GM12873 (cell line): ENCODE measurements around the gene SLC6A7.

Experiments
- TF ChIP-seq, protein P1 (sequence below): IDR thresholded peaks from 2 replicates; pipeline ENCODE4 v1.5.1; 2012; ENCODE audit warnings: low read depth, mild to moderate bottlenecking, moderate library complexity, low read length, control low read depth; ENCODE audit not compliant: insufficient read depth; ENCODE audit errors: missing control alignments

SLC6A7 gene

DNA sequence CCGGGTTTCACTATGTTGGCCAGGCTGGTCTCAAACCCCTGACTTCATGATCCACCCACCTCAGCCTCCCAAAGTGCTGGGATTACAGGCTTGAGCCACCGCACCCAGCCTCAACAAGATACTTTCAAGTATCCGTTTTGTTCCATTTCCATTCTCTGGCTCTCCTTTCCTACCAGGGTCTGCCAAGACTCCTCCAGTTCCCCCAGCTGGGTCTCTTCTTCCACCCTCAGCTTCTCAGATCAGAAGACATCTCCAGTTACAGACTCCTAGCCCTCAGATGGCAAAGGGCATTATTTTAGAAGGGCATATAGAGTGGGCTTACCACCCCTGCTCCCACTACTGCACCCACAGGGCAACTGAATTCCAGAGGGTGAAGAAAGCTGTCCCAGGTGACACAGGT is 32.7 kb upstream of the SLC6A7 start:
- TF ChIP-seq, protein P1, sequence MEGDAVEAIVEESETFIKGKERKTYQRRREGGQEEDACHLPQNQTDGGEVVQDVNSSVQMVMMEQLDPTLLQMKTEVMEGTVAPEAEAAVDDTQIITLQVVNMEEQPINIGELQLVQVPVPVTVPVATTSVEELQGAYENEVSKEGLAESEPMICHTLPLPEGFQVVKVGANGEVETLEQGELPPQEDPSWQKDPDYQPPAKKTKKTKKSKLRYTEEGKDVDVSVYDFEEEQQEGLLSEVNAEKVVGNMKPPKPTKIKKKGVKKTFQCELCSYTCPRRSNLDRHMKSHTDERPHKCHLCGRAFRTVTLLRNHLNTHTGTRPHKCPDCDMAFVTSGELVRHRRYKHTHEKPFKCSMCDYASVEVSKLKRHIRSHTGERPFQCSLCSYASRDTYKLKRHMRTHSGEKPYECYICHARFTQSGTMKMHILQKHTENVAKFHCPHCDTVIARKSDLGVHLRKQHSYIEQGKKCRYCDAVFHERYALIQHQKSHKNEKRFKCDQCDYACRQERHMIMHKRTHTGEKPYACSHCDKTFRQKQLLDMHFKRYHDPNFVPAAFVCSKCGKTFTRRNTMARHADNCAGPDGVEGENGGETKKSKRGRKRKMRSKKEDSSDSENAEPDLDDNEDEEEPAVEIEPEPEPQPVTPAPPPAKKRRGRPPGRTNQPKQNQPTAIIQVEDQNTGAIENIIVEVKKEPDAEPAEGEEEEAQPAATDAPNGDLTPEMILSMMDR, result no peak

DNA sequence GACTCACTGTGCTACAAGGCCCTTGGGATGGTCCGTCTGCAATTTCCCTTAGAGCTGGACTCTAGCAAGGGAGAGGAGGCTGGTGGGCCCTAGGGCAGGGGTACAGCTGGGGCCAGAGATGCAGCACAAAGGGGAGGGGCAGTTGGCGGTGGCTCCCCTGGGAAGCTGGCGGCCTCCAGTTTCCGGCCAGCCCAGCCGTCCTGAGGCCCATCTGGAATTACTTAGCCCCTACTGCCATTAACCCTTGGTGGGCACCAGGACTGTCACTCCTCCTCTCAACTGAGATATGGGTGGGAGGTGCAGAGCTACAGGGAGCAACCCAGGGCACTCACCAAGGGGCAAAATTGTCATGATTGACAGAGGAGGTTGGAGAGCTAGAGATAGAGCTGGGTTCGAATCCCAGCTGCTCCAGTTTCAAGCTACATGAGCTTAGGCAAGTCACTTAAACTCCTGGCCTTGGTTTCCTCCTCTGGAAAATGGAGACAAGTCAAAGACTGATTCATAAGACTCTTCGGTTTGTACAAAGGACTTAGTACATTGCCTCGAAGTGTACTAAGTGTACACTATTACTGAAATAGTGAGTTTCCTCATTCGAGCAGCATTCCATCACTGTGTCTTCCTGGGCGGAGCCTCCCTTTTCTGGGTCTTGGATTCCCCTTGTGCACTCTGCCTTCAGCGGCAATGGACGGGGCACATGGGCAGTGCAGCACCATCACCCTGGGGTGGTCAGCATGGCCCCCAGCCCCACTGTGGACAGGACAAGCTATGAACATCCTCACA is 31.5 kb upstream of the SLC6A7 start:
- TF ChIP-seq, protein P1, result no peak

DNA sequence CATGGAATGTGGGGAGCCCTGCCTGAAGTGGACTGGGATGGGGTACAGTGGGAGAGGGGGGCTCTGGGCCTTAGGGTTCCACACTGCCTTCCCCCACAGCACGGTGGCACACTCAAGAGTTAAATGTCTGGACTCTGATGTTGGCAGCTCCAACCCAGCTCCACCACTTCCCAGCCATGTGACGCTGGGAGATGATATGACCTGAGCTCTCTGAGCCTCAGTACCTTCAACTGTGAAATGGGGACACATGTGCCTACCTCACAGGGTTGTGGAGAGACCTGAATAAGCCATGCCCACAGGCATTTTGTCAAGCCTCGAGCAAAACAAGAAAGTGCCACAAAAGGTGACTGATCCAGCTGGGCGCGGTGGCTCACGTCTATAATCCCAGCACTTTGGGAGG is 30.8 kb upstream of the SLC6A7 start:
- TF ChIP-seq, protein P1, result no peak

GRCh38 chr5:150159741-150160179 is 30.1 kb upstream of the SLC6A7 start:
- TF ChIP-seq, protein P1, result no peak

DNA sequence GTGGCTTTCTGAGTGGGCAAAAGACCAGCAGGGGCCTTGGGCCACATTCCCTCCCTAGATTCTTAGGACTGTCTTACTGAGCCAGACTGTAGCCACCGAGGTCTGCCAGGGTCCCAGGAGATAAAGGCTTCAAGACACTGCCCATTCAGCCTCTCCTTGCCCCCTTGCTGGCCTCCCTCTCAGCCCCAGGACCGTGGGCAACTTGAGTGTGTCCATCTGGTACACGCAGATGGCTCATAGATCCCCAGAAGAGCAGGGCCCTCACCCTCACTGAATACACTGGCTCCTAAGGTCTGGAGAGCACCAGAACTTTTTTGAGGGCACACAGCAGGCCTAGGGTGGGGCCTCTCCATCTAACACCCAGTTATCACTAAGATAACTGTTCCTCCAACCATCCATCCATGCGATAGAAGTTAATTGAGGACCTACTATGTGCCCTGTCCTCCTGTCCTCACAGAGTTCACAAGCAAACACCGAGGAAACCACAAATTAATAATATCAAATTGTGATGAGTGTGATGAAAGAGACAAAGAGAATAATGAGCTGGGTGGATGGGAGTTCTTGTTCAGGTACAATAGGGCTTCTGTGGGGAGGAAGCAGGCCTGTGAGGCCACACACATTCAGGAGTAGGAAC is 29.3 kb upstream of the SLC6A7 start:
- TF ChIP-seq, protein P1, result no peak

DNA sequence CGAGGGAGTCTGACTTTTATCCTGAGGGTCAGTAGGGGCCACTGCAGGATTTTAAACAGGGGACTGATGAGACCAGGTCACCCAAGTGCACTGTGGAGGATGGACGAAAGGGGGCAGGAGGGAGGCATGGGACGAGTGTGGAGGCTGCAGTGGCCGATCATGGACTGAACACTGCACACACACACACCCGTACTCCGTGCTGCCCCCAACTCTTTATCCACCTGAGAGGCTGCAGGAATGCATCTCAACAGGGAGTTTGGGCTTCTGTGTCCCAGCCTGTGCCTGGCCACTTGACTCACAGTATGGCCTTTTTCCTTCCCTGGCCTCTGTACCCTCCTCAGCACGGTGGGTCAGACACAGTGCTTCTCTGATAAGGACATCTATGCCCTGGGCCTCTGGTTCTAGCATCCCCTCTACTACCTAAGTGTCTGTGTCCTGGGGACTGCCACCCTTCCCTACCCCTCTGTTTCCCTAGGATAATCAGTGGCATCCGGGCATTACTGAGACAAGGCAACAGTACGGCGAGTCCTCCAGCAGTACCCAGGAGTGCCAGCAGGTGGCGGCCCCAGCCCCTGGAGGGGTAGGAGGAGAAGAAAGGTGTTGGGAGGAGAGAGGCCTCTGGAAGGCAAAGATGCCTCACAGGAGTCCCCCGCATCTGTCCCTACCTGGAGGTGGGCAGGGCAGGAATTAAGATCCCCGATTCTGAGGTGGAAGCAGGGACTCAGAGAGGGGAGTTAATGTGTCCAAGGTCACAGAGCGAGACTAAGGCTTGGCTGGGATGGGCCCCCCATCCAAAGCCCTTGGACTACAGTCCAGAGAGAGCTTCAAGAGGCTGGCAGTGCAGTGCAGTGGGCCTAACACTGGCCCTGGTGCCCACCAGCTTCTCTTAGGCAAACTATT is 28.4 kb upstream of the SLC6A7 start:
- TF ChIP-seq, protein P1, result peak; percentile 92

- TF ChIP-seq, protein P1, result no peak
Measured at GRCh38 chr5:150162142-150162513, 27.7 kb upstream of the SLC6A7 start.
